K562 (cell line): ENCODE results near the gene HEXD. TPM values are rescaled to one million over a fixed set of nuclear protein-coding genes. Genes with fewer than 3 reads are reported as not detected.

ENCODE experiments used
- ATAC-seq: fragments of 200-7000 bp; cut with Tn5 transposase; 3 replicates; pipeline ENCODE4 v1.9.1; 2020; ENCODE audit warnings: moderate library complexity
- BruUV-seq: library from RNA; stranded (reverse); fragments of 400-500 nt; replicated peaks from 2 replicates; lab custom pipeline; 2021; lab: Mats Ljungman, UMichigan
- CTCF ChIA-PET: fragments of 300-600 bp; formaldehyde crosslinking; extraction: SDS; loops from one replicate; lab custom pipeline; 2021; ENCODE audit warnings: low intra/inter-chr PET ratio; lab: Yijun Ruan, JAX
- POLR2A ChIA-PET: fragments of 300-600, 350-650 bp; sonication (Branson Sonifier 250); formaldehyde crosslinking; extraction: SDS; loops from one replicate; lab custom pipeline; 2021; ENCODE audit warnings: antibody characterized with exemption, inconsistent platforms; lab: Yijun Ruan, JAX
- DNase-seq, 4 experiments: peaks; one replicate each; pipeline versions ENCODE4 v3.0.0 to v3.0.0-alpha.2; 2011 to 2018; ENCODE audit warnings: low spot score in 3 of 4, mixed read lengths in 3 of 4; ENCODE audit errors: extremely low read depth in 1 of 4
- FAIRE-seq: peaks from 2 replicates; lab custom pipeline; 2011; peaks lifted over from hg19 to GRCh38; lab: Jason Lieb, UNC
- H2AFZ ChIP-seq: 2 replicates; pipeline ENCODE4 v1.6.0; 2011; ENCODE audit warnings: low read depth, low read length, control low read depth, inconsistent platforms
- H3K27ac ChIP-seq: fragments of 200-600 bp; 3 replicates; pipeline ENCODE4 v1.8.0; 2011; ENCODE audit warnings: low read depth, mild to moderate bottlenecking, control low read depth, inconsistent platforms, low read length, moderate library complexity, mixed read lengths; ENCODE audit errors: extremely low read depth
- H3K27me3 ChIP-seq, 2 experiments: fragments of 300-600 bp in 1 of 2; 2 replicates in 1 of 2; 3 replicates in 1 of 2; pipeline versions ENCODE4 v1.6.0 to v1.8.0; 2011; ENCODE audit warnings: inconsistent platforms in 2 of 2, low read length in 2 of 2, mild to moderate bottlenecking in 1 of 2, mixed read lengths in 1 of 2, moderate library complexity in 1 of 2; ENCODE audit not compliant: control insufficient read depth in 2 of 2, insufficient read depth in 2 of 2
- H3K36me3 ChIP-seq: fragments of 300-600 bp; 3 replicates; pipeline ENCODE4 v1.8.0; 2011; ENCODE audit warnings: mild to moderate bottlenecking, low read length, inconsistent platforms; ENCODE audit not compliant: control insufficient read depth, insufficient read depth
- H3K4me1 ChIP-seq, 2 experiments: fragments of 200-600 bp in 1 of 2; replicated peaks in 1 of 2; 2 replicates in 1 of 2; 3 replicates in 1 of 2; pipeline versions ENCODE4 v1.5.1 to v1.8.0; 2011; ENCODE audit warnings: inconsistent platforms in 2 of 2, low read length in 2 of 2, mild to moderate bottlenecking in 1 of 2, mixed read lengths in 1 of 2, moderate library complexity in 1 of 2; ENCODE audit not compliant: control insufficient read depth in 2 of 2, insufficient read depth in 2 of 2
- H3K4me2 ChIP-seq: 2 replicates; pipeline ENCODE4 v1.6.1; 2011; ENCODE audit warnings: low read length, control low read depth, inconsistent platforms, mixed read lengths; ENCODE audit not compliant: insufficient read depth
- H3K4me3 ChIP-seq: fragments of 200-600 bp; sonication (generic), shearing (Covaris generic); 2 replicates; pipeline ENCODE4 v1.5.1; 2016; ENCODE audit warnings: control low read depth, inconsistent platforms
- H3K79me2 ChIP-seq: fragments of 200-600 bp; 3 replicates; pipeline ENCODE4 v1.8.0; 2011; ENCODE audit warnings: low read length, inconsistent platforms; ENCODE audit not compliant: control insufficient read depth, insufficient read depth
- H3K9ac ChIP-seq, 2 experiments: 2 replicates each; pipeline versions ENCODE4 v1.6.0 to v1.6.1; 2011; ENCODE audit warnings: low read depth in 2 of 2, low read length in 2 of 2, control low read depth in 1 of 2, inconsistent platforms in 1 of 2, mild to moderate bottlenecking in 1 of 2, mixed read lengths in 1 of 2; ENCODE audit not compliant: insufficient read depth in 1 of 2
- H3K9me1 ChIP-seq: one replicate; pipeline ENCODE4 v1.6.0; 2011; ENCODE audit warnings: inconsistent platforms, mild to moderate bottlenecking, low read length, moderate library complexity; ENCODE audit not compliant: control insufficient read depth, insufficient read depth
- H3K9me3 ChIP-seq: replicated peaks from 2 replicates; pipeline ENCODE4 v1.5.1; 2011; ENCODE audit warnings: low read depth, low read length, inconsistent platforms; ENCODE audit not compliant: control insufficient read depth, insufficient read depth
- H4K20me1 ChIP-seq: replicated peaks from 2 replicates; pipeline ENCODE4 v1.6.1; 2011; ENCODE audit warnings: low read length, inconsistent platforms, mixed read lengths; ENCODE audit not compliant: control insufficient read depth, insufficient read depth
- EGR1 ChIP-seq: fragments of 450-650 bp; conservative IDR thresholded peaks from 2 replicates; pipeline ENCODE4 v1.6.1; 2017; ENCODE audit warnings: mild to moderate bottlenecking
- HNRNPL ChIP-seq: fragments of 200-400 bp; formaldehyde crosslinking; IDR thresholded peaks from 2 replicates; pipeline ENCODE4 v1.6.1; 2017; ENCODE audit warnings: low read depth, mild to moderate bottlenecking, low read length
- HOXB6 ChIP-seq: fragments of 250-450 bp; sonication (Bioruptor Pico); IDR thresholded peaks from 2 replicates; pipeline ENCODE4 v1.5.1; 2022; ENCODE audit warnings: mild to moderate bottlenecking, borderline replicate concordance
- KAT8 ChIP-seq: fragments of 450-650 bp; IDR thresholded peaks from 2 replicates; pipeline ENCODE4 v1.6.1; 2016; ENCODE audit warnings: low read depth, mild to moderate bottlenecking
- MXI1 ChIP-seq: IDR thresholded peaks from 2 replicates; pipeline ENCODE4 v1.6.1; 2011; ENCODE audit warnings: low read depth, mild to moderate bottlenecking, improper control_type of control experiment, low read length
- NR2C1 ChIP-seq, 2 experiments: fragments of 450-650 bp; IDR thresholded peaks; 2 replicates each; pipeline ENCODE4 v1.6.1; 2017; ENCODE audit warnings: mild to moderate bottlenecking in 2 of 2, antibody characterized with exemption in 1 of 2, inconsistent platforms in 1 of 2, missing compliant biosample characterization in 1 of 2, missing genetic modification characterization in 1 of 2
- NR2F6 ChIP-seq: fragments of 450-650 bp; formaldehyde crosslinking; IDR thresholded peaks from 2 replicates; pipeline ENCODE4 v1.4.0; 2020; ENCODE audit warnings: mild to moderate bottlenecking
- SIN3B ChIP-seq: fragments of 450-650 bp; IDR thresholded peaks from 2 replicates; pipeline ENCODE4 v1.6.1; 2017; ENCODE audit warnings: low read depth, mild to moderate bottlenecking, moderate library complexity
- TAF7 ChIP-seq: fragments of 450-650 bp; IDR thresholded peaks from 2 replicates; pipeline ENCODE4 v1.6.1; 2016; ENCODE audit warnings: missing genetic modification characterization, missing compliant biosample characterization
- TCF3 ChIP-seq: sonication (generic); formaldehyde crosslinking; IDR thresholded peaks from 2 replicates; pipeline ENCODE4 v1.4.0; 2020; ENCODE audit warnings: mild to moderate bottlenecking, missing genetic modification reagents
- ZKSCAN1 ChIP-seq: fragments of 150-350 bp; IDR thresholded peaks from 2 replicates; pipeline ENCODE4 v1.6.1; 2016; ENCODE audit warnings: low read depth, low read length
- ZNF354B ChIP-seq: fragments of 250-450 bp; sonication (Bioruptor Pico); IDR thresholded peaks from 2 replicates; pipeline ENCODE4 v1.4.0; 2020
- ZSCAN29 ChIP-seq: fragments of 450-650 bp; IDR thresholded peaks from 2 replicates; pipeline ENCODE4 v1.6.1; 2017
- WGBS: fragments of 100-300 bp; shearing (Covaris generic); methylation state at CpG from one replicate; pipeline ENCODE4 v1.1.6; 2016; ENCODE audit warnings: low coverage, mixed read lengths; ENCODE audit not compliant: insufficient coverage; ENCODE audit errors: missing lambda C conversion rate; 5-methylcytosine and 5-hydroxymethylcytosine counted together
- in situ Hi-C: fragments of 300-500 bp; cut with MboI; formaldehyde crosslinking; loops from 4 replicates; pipeline ENCODE4 v1.15.0; 2018; ENCODE audit warnings: inconsistent platforms, mixed read lengths
- intact Hi-C: fragments of 100-400 bp; cut with micrococcal nuclease; formaldehyde crosslinking; loops from 2 replicates; pipeline ENCODE4 v1.14.2; 2022
- polyA plus RNA-seq, 8 experiments: library from polyadenylated mRNA; depleted of rRNA in 4 of 8; stranded (reverse) in 5 of 8; unstranded in 3 of 8; fragments of >200 nt; fragmentation: Nextera tagmentation in 2 of 8; fragmentation: Illumina TruSeq in 1 of 8; extraction: Ambion mirVana in 2 of 8; extraction: Trizol in 1 of 8; gene quantifications; 2 replicates each; pipeline versions ENCODE4 v1.2.1 to v1.2.3, GENCODE V29; 2011 to 2014; ENCODE audit warnings: inconsistent platforms in 1 of 8, missing spikeins in 1 of 8
- total RNA-seq, 7 experiments: library from RNA; depleted of rRNA in 6 of 7; stranded (reverse); fragments of >200 nt in 6 of 7; fragmentation: Illumina TruSeq in 2 of 7; extraction: Trizol in 2 of 7; gene quantifications; 2 replicates each; pipeline versions ENCODE4 v1.2.1 to v1.2.3, GENCODE V29; 2011 to 2021; ENCODE audit warnings: low replicate concordance in 1 of 7
- TF ChIP-seq, protein P1 (sequence below), 2 experiments: fragments of 450-650 bp; IDR thresholded peaks; 2 replicates each; pipeline ENCODE4 v1.6.1; 2018; ENCODE audit warnings: mild to moderate bottlenecking in 2 of 2, low read depth in 1 of 2; ENCODE audit not compliant: partially characterized antibody in 2 of 2
- TF ChIP-seq, protein P2 (sequence below): fragments of 150-350 bp; IDR thresholded peaks from 2 replicates; pipeline ENCODE4 v1.6.1; 2014; ENCODE audit warnings: low read depth, mild to moderate bottlenecking, low read length, borderline replicate concordance
- TF ChIP-seq, protein P3 (sequence below): IDR thresholded peaks from 2 replicates; pipeline ENCODE4 v1.6.1; 2016; ENCODE audit warnings: missing genetic modification characterization, missing compliant biosample characterization

The HEXD gene
- total and polyA plus RNA-seq, 9 of the 15 experiments (the other 6 are each of a cell fraction or from before 2014, with no cell fraction given), result 1.0 to 25.3 (median 10.0) TPM

DNA sequence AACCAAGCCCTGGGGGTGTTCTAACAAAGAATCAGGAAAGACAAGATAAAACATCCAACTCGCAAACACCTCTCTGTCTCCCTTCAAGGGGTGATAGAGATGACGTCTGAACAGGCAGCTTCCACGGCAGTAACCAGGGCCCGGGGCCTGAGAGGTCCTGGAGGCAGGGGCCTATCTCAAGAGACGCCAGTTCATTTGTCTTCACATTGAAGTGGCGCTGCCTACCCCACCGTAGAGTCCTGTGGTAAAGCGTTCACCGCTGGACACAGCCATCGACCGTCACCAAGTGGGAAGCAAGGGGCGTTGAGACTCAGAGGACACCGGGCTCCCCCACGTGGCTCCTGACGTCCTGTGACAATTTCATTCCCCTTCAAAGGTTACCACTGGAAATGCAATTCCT is 25.2 kb upstream of the HEXD start:
- H3K9me3 ChIP-seq, result no peaks in the 10 kb centered on the region
- no peaks in the 10 kb centered on the region for H3K27me3 ChIP-seq
- intact Hi-C loops, result no loop called here
- peaks cover 26% of the 10 kb centered on the region; the same call in 2 of the 3 replicates for H3K36me3 ChIP-seq
- H3K4me2 ChIP-seq, result no peak overlapping the region
- peaks cover 0 to 33% of the 10 kb centered on the region in 2 experiments; a peak in 2 of 5 replicates for H3K4me1 ChIP-seq
- no TSS peak for BruUV-seq
- FAIRE-seq (no peak), ATAC-seq (no peak), DNase-seq (no peak)
- in situ Hi-C loops, result no loop called here
- H3K79me2 ChIP-seq, result no peaks in the 10 kb centered on the region
- no peak overlapping the region for H2AFZ ChIP-seq
- WGBS, result 78% methylated on average over 13 of the region's 15 CpGs
- 0 out of 4 replicates have a peak overlapping the region, but pooled peaks of 1 of the 2 experiments have one; percentile 56 for H3K9ac ChIP-seq
- CTCF ChIA-PET, result no interaction called here
- POLR2A ChIA-PET, result no interaction called here
- H3K9me1 ChIP-seq, result no peaks in the 10 kb centered on the region
- no peak overlapping the region for H3K4me3 ChIP-seq
- H3K27ac ChIP-seq, result no peak overlapping the region
- H4K20me1 ChIP-seq, result no peaks in the 10 kb centered on the region
- TF ChIP-seq EGR1, result no peak
- TF ChIP-seq, protein P1, sequence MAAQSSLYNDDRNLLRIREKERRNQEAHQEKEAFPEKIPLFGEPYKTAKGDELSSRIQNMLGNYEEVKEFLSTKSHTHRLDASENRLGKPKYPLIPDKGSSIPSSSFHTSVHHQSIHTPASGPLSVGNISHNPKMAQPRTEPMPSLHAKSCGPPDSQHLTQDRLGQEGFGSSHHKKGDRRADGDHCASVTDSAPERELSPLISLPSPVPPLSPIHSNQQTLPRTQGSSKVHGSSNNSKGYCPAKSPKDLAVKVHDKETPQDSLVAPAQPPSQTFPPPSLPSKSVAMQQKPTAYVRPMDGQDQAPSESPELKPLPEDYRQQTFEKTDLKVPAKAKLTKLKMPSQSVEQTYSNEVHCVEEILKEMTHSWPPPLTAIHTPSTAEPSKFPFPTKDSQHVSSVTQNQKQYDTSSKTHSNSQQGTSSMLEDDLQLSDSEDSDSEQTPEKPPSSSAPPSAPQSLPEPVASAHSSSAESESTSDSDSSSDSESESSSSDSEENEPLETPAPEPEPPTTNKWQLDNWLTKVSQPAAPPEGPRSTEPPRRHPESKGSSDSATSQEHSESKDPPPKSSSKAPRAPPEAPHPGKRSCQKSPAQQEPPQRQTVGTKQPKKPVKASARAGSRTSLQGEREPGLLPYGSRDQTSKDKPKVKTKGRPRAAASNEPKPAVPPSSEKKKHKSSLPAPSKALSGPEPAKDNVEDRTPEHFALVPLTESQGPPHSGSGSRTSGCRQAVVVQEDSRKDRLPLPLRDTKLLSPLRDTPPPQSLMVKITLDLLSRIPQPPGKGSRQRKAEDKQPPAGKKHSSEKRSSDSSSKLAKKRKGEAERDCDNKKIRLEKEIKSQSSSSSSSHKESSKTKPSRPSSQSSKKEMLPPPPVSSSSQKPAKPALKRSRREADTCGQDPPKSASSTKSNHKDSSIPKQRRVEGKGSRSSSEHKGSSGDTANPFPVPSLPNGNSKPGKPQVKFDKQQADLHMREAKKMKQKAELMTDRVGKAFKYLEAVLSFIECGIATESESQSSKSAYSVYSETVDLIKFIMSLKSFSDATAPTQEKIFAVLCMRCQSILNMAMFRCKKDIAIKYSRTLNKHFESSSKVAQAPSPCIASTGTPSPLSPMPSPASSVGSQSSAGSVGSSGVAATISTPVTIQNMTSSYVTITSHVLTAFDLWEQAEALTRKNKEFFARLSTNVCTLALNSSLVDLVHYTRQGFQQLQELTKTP (IDR thresholded peaks at IDR 0.05; ENCODE audit: low read depth in 1 of 2, partially characterized antibody in 2 of 2), result no peak
- TF ChIP-seq NR2F6 (CRISPR knock-in tag), result no peak
- TF ChIP-seq MXI1, result no peak
- no peak for TF ChIP-seq HNRNPL
- TF ChIP-seq ZNF354B (CRISPR knock-in tag), result no peak
- no peak for TF ChIP-seq TAF7 (tag)
- no peak for TF ChIP-seq SIN3B
- no peak for TF ChIP-seq NR2C1 (IDR thresholded peaks at IDR 0.05)
- TF ChIP-seq NR2C1 (tag; IDR thresholded peaks at IDR 0.05), result no peak
- TF ChIP-seq KAT8, result no peak
- TF ChIP-seq ZSCAN29, result no peak
- TF ChIP-seq, protein P2, sequence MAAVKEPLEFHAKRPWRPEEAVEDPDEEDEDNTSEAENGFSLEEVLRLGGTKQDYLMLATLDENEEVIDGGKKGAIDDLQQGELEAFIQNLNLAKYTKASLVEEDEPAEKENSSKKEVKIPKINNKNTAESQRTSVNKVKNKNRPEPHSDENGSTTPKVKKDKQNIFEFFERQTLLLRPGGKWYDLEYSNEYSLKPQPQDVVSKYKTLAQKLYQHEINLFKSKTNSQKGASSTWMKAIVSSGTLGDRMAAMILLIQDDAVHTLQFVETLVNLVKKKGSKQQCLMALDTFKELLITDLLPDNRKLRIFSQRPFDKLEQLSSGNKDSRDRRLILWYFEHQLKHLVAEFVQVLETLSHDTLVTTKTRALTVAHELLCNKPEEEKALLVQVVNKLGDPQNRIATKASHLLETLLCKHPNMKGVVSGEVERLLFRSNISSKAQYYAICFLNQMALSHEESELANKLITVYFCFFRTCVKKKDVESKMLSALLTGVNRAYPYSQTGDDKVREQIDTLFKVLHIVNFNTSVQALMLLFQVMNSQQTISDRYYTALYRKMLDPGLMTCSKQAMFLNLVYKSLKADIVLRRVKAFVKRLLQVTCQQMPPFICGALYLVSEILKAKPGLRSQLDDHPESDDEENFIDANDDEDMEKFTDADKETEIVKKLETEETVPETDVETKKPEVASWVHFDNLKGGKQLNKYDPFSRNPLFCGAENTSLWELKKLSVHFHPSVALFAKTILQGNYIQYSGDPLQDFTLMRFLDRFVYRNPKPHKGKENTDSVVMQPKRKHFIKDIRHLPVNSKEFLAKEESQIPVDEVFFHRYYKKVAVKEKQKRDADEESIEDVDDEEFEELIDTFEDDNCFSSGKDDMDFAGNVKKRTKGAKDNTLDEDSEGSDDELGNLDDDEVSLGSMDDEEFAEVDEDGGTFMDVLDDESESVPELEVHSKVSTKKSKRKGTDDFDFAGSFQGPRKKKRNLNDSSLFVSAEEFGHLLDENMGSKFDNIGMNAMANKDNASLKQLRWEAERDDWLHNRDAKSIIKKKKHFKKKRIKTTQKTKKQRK, result no peak
- TF ChIP-seq HOXB6, result no peak
- no peak for TF ChIP-seq ZKSCAN1
- TF ChIP-seq TCF3, result no peak
- TF ChIP-seq, protein P3, sequence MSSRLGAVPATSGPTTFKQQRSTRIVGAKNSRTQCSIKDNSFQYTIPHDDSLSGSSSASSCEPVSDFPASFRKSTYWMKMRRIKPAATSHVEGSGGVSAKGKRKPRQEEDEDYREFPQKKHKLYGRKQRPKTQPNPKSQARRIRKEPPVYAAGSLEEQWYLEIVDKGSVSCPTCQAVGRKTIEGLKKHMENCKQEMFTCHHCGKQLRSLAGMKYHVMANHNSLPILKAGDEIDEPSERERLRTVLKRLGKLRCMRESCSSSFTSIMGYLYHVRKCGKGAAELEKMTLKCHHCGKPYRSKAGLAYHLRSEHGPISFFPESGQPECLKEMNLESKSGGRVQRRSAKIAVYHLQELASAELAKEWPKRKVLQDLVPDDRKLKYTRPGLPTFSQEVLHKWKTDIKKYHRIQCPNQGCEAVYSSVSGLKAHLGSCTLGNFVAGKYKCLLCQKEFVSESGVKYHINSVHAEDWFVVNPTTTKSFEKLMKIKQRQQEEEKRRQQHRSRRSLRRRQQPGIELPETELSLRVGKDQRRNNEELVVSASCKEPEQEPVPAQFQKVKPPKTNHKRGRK (tag), result no peak
